Measurements from ENCODE around the gene ARMH3.

The ARMH3 gene

GRCh38 chr10:101889256-101890210 is 166.4 kb downstream of the ARMH3 start:
- no peak for DNase-seq (ENCODE audit: low spot score)
- TF ChIP-seq, protein P1, sequence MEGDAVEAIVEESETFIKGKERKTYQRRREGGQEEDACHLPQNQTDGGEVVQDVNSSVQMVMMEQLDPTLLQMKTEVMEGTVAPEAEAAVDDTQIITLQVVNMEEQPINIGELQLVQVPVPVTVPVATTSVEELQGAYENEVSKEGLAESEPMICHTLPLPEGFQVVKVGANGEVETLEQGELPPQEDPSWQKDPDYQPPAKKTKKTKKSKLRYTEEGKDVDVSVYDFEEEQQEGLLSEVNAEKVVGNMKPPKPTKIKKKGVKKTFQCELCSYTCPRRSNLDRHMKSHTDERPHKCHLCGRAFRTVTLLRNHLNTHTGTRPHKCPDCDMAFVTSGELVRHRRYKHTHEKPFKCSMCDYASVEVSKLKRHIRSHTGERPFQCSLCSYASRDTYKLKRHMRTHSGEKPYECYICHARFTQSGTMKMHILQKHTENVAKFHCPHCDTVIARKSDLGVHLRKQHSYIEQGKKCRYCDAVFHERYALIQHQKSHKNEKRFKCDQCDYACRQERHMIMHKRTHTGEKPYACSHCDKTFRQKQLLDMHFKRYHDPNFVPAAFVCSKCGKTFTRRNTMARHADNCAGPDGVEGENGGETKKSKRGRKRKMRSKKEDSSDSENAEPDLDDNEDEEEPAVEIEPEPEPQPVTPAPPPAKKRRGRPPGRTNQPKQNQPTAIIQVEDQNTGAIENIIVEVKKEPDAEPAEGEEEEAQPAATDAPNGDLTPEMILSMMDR (IDR thresholded peaks at IDR 0.05) = peak; percentile 53
- Histone ChIP-seq H3K4me3 (no peak overlapping the region), H3K27ac (no peak overlapping the region)

- TF ChIP-seq, protein P1 (IDR thresholded peaks at IDR 0.05) = no peak
- no peak for DNase-seq (ENCODE audit: low spot score)
- Histone ChIP-seq H3K27ac (no peak overlapping the region), H3K4me3 (no peak overlapping the region)
Measured at GRCh38 chr10:101888251-101888949, 167.6 kb downstream of the ARMH3 start.

DNA sequence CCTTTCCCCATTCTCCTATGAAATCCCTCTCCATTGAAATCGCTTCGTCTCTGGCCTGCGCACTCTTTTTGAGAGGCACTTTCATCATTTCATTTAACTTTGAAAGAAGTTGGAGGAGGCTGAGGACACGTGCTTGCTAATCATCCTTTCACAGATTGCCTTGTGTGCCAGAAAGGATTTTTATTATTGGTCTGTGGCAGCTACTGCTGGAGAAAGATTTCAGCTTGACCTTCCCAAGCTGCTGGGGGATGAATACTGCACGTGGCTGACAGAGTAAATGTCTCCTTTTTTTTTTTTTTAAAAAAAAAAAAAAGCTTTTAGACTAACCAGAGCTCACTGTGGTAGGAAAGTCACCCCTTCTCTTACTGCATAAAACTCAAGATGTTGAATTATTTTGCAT is 168.2 kb downstream of the ARMH3 start:
- no peak for DNase-seq (ENCODE audit: low spot score)
- Histone ChIP-seq H3K27ac (no peak overlapping the region), H3K4me3 (no peak overlapping the region)
- TF ChIP-seq, protein P1 (IDR thresholded peaks at IDR 0.05) = no peak

GRCh38 chr10:101886521-101887312 is 169.3 kb downstream of the ARMH3 start:
- DNase-seq (ENCODE audit: low spot score) = no peak
- no peak overlapping the region for H3K4me3 ChIP-seq

DNA sequence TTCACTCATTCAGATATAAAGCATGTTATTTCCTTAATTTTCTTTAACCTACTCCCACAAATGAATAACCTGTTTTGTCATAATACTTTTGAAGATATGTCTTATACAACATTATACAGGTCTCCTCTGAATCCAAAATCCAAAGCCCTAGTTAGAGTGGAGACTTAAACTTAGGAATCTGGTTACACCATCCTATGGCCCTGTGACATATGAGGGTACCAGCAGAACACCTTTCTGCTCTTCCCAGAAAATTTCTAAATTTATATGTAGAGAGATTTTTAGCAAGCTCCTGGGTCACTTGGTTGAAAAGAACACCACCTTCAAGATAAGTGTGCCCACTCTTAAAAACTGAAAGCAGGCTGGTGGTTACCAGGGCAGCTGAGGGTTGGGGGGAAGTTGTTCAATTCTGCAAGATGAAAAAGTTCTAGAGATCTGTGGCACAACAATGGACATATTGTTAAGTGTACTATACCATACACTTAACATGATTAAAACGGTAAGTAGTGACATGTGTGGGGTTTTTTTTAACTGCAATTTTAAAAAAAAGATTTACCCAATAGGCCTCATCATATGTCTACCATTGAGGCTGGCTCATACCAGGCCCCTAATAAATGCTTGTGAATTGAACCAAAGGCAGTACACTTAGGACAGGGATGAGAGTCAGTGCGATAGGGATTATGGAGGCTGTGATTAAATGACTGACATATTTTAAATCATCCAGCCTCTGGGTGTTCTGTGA is 174.8 kb downstream of the ARMH3 start:
- TF ChIP-seq, protein P1 (IDR thresholded peaks at IDR 0.05) = no peak
- Histone ChIP-seq H3K27ac (no peak overlapping the region), H3K4me3 (no peak overlapping the region)
- DNase-seq (ENCODE audit: low spot score) = no peak

More at GRCh38 chr10:101886521-101887312, 169.3 kb downstream of the ARMH3 start:
- TF ChIP-seq, protein P1 (IDR thresholded peaks at IDR 0.05) = no peak
- H3K27ac ChIP-seq = no peak overlapping the region

GRCh38 chr10:101880232-101880573 is 175.8 kb downstream of the ARMH3 start:
- DNase-seq (ENCODE audit: low spot score) = no peak
- TF ChIP-seq, protein P1 (IDR thresholded peaks at IDR 0.05) = no peak
- no peak overlapping the region for H3K27ac ChIP-seq
- H3K4me3 ChIP-seq = no peak overlapping the region
